HG03159 (cell line): ENCODE results near the gene H2AZ1.

ENCODE experiments used
- ATAC-seq: cut with Tn5 transposase; IDR thresholded peaks from one replicate; pipeline ENCODE4 v1.9.1; 2021; ENCODE audit warnings: mild to moderate bottlenecking, moderate library complexity; ENCODE audit not compliant: unreplicated experiment

The H2AZ1 gene

DNA sequence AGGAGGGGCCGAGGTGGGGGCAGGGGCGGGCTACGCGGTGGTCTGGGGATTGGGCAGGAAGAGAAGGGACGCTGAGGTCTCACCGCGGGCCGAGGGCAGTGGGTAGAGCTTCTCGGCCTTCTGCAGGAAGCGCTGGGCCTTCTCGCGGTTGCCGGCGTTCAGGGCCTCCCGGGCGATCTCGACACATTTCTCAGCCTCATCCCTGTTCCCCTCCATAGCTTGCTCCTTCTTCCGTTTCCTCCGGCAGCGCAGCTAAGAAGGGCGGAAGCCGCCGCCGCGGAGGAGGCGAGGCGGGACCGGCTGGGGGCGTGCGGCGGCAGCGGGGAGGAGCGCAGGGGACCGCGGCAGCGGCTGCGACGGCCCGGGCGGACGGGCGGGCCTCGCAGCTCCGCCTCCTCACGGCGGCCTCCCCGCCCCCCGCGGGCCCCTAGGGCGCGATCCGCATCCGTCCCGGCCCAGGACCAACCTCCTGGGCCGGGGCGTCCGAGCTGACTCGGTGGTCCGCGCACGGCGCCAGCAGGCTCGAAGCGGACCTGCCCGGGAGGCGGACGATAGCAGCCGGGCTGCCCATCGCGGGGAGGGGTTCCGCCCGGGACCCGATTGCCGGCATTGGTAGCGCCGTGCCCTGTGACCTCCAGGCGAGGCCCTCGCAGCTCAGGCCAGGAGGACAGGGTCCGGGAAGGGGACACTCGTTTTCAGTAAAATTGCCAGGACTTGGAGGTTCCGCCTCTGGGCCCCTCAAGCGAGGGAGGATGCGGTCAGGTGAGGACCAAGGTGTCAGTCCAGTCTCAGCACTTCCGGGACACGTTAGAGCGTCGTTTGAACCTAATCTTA, 3.5 kb downstream of the H2AZ1 start, which contains the start of gene DNAJB14:
TSS of gene DNAJB14 (minus strand) at position 263 of the 834 bp plus-strand sequence. CDS start at position 216, 47 bp downstream.
- ATAC-seq: peak; percentile 39

DNA sequence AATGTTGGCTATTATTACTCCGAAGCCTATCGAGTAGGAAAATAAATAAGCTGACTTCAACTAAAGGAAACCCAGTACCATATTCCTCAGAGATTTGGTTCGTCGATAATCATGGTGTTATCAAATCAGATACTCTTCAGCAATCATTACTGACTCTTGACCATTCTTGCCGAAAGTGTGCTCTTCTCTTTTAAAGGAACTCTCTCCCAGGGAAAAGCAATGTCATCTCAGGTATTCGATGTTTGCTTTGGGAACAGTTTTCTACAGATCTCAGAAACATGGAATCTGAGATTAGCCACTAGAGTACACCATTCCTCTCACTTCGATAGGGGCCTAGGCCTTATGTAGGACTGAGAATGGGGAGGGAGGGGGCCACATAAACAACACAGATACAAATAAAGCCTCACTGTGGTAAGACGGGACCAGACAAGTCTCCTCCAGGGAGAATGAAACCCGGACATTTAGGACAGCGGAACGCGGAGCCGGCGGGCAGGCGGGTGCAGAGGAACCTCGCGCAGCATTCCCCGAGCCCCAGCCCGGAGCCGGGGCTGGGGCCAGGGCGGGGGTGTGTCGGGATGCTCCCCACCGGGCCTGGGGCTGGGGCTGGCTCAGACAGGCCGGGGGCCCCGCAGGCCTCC, 4.2 kb downstream of the H2AZ1 start:
- peak; percentile 8 for ATAC-seq

DNA sequence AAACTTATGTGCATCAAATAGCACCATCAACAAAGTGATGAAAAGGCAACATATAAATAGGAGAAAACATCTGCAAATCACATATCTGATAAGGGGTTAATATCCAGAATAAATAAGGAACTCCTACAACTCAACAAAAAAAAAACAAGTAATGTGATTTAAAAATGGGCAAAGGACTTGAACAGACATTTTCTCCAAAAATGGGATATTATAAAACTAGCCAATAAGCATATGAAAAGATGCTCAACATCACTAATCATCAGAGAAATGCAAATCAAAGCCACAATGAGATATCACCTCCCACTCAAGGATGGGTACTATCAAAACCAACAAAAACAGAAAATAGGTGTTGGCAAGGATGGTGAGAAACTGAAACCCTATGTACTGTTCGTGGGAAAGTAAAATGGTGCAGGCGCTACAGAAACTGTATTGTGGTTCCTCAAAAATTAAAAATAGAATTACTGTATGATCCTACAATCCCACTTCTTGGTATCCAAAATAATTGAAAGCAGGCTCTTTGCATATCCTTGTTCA, 6.1 kb downstream of the H2AZ1 start:
- ATAC-seq: no peak

DNA sequence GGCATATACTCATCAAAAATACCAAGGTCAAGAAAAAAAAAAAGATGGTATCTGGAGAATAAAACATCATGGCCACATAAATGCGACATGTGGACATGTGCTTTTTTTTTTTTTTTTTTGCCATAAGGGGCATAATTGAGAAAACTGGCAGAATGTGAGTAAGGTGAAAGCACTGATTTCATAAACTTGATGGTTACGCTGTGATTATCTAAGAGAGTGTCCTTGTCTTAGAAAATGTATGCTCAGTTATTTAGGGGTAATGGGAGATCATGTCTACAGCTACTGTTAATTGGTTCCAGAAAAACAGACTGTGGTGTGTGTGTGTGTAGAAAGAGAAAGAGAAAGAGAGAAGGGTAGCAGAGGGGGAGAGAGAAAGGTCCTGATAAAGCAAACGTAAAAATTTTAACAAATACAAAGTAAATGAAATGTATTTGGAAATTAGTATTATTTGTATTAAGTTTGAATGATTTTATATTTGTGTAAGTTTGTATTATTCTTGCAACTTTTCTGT, 11.8 kb downstream of the H2AZ1 start:
- no peak for ATAC-seq

DNA sequence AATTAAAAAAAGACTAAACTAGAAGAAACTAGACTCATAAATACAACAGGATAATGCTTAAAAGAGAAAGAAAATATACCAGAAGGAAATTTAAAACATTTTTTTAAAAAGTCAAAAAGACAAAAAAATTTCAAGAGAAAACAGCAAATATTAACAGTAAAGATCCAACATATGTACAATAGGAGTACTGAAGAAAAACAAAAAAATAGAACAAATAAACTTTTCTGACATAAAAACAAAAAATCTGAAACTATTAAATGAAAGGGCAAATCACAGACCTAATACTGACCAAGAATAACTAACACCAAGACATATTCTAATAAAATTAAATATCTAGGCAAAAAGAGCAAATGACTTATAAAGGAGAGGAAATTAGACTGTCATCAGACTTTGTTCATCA, 15.2 kb downstream of the H2AZ1 start:
- ATAC-seq: no peak

DNA sequence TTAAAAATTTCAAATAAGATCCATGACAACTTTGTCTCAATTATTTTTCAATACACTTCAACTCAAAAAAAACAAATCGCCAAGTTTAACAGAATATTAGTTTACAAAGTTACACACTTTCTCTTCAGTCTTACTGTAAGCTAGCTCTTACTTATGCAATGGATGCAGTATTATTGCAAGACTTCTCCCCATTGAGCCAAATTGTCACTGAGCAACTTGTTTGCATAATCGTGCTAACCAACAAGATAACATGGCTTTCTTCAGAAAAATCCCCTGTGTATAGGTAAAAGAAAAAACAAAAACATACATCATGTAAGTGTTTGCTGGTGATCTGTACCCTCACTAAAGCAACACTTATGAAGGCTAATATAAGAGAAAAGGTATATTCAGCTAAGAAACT, 22.5 kb downstream of the H2AZ1 start:
- ATAC-seq: no peak

DNA sequence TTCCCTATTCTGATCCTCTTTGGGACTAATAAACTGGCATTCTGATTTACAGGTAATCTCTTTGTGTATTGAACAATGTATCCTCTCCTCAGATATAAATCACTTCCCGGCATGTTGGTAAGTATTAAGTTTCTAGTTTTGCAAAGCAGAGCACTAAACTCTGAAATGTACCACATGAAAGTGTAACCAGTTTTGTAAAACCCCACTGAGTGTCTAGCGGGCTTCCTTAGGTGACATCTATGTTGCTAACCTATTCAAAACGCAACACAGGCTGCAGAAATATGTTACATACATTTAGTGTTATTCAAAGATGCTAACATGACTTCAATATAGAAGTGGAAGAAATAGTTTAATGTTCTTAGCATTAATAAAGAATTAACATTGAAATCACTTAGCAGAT, 28.9 kb downstream of the H2AZ1 start:
- ATAC-seq: no peak

DNA sequence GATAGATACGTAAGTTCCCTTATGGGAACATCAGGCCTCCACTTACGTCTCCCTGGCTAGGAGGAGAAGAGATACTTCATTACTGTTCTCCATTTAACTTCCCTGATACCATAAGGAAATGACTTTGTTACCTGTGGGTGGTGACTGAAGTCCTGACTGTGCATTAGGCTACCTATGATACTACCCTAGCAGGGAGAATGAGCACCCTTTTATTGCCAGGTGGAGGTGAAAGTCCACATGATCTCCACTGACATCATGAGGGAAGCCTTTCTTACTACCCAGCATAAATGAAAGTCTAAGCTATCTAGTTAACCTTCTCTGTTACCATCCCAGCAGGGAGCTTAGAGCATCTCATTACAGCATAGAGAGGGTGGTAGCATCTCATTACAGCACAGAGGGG, 31.4 kb downstream of the H2AZ1 start:
- ATAC-seq: no peak

DNA sequence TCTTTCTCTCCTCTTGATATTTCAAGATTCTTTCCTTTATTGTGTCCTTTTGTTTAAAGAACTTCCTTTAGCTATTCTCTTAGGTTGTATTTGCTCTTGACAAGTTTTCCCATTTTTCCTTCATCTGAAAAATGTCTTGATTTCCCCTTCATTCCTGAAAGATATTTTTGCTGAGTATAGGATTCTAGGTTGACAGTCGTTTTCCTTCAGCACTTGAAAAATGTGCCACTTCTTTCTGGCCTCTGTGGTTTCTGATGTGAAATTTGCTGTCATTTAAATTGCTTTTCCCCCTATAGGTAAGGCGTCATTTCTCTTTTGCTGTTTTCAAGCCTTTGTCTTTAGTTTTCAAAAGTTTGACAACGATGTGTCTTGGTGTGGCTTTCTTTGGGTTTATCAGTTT, 32.5 kb downstream of the H2AZ1 start:
- no peak for ATAC-seq

DNA sequence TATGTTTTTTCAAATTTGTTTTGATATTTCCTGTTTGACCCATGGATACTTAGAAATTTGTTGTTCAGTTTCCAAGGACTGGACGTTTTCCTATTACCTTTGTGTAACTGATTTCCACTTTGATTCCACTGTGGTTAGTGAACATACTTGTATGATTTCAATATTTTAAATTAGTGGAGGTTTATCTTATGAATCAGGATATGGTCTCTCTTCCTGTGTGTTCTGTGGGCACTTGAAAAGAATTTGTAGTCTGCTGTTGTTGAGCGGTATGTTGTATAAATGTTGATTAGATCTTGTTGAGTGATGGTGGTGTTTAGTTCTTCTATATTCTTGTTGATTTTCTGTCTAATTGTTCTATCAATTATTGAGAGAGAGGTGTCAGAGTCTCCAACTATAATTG, 34.6 kb downstream of the H2AZ1 start:
- no peak for ATAC-seq
